Neural cell (in vitro differentiated cells): ENCODE data around the gene SCYL3. TPM values are rescaled to one million over a fixed set of nuclear protein-coding genes. Genes with fewer than 3 reads are reported as not detected.

Experiments used
- H2AFZ ChIP-seq: fragments of 200-600, 300-800 bp; sonication (generic), shearing (Covaris generic); 2 replicates; pipeline ENCODE4 v1.6.0; 2014; ENCODE audit warnings: low read depth, mild to moderate bottlenecking, antibody characterized with exemption, low read length, moderate library complexity
- H3F3A ChIP-seq: fragments of 200-600 bp; shearing (Covaris generic); 2 replicates; pipeline ENCODE4 v1.6.1; 2016; ENCODE audit warnings: mild to moderate bottlenecking, moderate library complexity, mixed read lengths, antibody characterized with exemption, low read length; ENCODE audit not compliant: insufficient read depth, poor library complexity, severe bottlenecking
- H3K27ac ChIP-seq: fragments of 200-600, 300-800 bp; sonication (generic), shearing (Covaris generic); 2 replicates; pipeline ENCODE4 v1.5.1; 2014; ENCODE audit warnings: mild to moderate bottlenecking, low read length, moderate library complexity
- H3K27me3 ChIP-seq: fragments of 300-800, 200-600 bp; sonication (generic), shearing (Covaris generic); 2 replicates; pipeline ENCODE4 v1.6.0; 2014; ENCODE audit warnings: mild to moderate bottlenecking, low read depth, low read length, moderate library complexity; ENCODE audit not compliant: insufficient read depth
- H3K36me3 ChIP-seq: fragments of 300-800, 200-600 bp; sonication (generic), shearing (Covaris generic); 2 replicates; pipeline ENCODE4 v1.5.1; 2014; ENCODE audit warnings: mild to moderate bottlenecking, antibody characterized with exemption, low read length, moderate library complexity; ENCODE audit not compliant: insufficient read depth
- H3K4me2 ChIP-seq: fragments of 300-800, 200-600 bp; sonication (generic), shearing (Covaris generic); 2 replicates; pipeline ENCODE4 v1.6.0; 2014; ENCODE audit warnings: mild to moderate bottlenecking, low read length
- H3K4me3 ChIP-seq: fragments of 300-800, 200-600 bp; sonication (generic), shearing (Covaris generic); 2 replicates; pipeline ENCODE4 v1.5.1; 2014; ENCODE audit warnings: mild to moderate bottlenecking, low read length, moderate library complexity
- H3K79me2 ChIP-seq: fragments of 200-600 bp; shearing (Covaris generic); replicated peaks from 2 replicates; pipeline ENCODE4 v1.6.0; 2014; ENCODE audit warnings: mild to moderate bottlenecking, low read length, moderate library complexity; ENCODE audit not compliant: insufficient read depth
- H3K9ac ChIP-seq: fragments of 300-800, 200-600 bp; sonication (generic), shearing (Covaris generic); 2 replicates; pipeline ENCODE4 v1.6.1; 2016; ENCODE audit warnings: mild to moderate bottlenecking, low read length, mixed read lengths
- H3K9me2 ChIP-seq: fragments of 200-600 bp; shearing (Covaris generic); 2 replicates; pipeline ENCODE4 v1.6.1; 2016; ENCODE audit warnings: mild to moderate bottlenecking, low read length, mixed read lengths; ENCODE audit not compliant: insufficient read depth
- H3K9me3 ChIP-seq: fragments of 200-600, 300-800 bp; sonication (generic), shearing (Covaris generic); 2 replicates; pipeline ENCODE4 v1.6.1; 2016; ENCODE audit warnings: mild to moderate bottlenecking, mixed run types, low read length, moderate library complexity, mixed read lengths
- H4K20me1 ChIP-seq: fragments of 200-600 bp; shearing (Covaris generic); 2 replicates; pipeline ENCODE4 v1.6.1; 2016; ENCODE audit warnings: mild to moderate bottlenecking, mixed run types; ENCODE audit not compliant: insufficient read depth
- CTCF ChIP-seq: fragments of 450-650 bp; IDR thresholded peaks from 2 replicates; pipeline ENCODE4 v1.5.1; 2014; ENCODE audit warnings: antibody characterized with exemption, mild to moderate bottlenecking, moderate library complexity; ENCODE audit not compliant: poor library complexity, severe bottlenecking
- EP300 ChIP-seq: fragments of 450-650 bp; conservative IDR thresholded peaks from 2 replicates; pipeline ENCODE4 v1.6.1; 2014; ENCODE audit warnings: antibody characterized with exemption, mild to moderate bottlenecking, moderate library complexity; ENCODE audit not compliant: poor library complexity, severe bottlenecking
- EZH2 ChIP-seq: fragments of 200-600, 300-800 bp; shearing (Covaris generic), sonication (generic); IDR thresholded peaks from 2 replicates; pipeline ENCODE4 v1.6.1; 2014; ENCODE audit warnings: antibody characterized with exemption, low read length, borderline replicate concordance, mild to moderate bottlenecking; ENCODE audit not compliant: insufficient read depth, poor library complexity, severe bottlenecking
- MXI1 ChIP-seq: fragments of 450-650 bp; conservative IDR thresholded peaks from 2 replicates; pipeline ENCODE4 v1.6.1; 2014; ENCODE audit warnings: antibody characterized with exemption, mild to moderate bottlenecking; ENCODE audit not compliant: poor library complexity, severe bottlenecking
- POLR2AphosphoS5 ChIP-seq: IDR thresholded peaks from 2 replicates; pipeline ENCODE4 v1.6.1; 2012
- RAD21 ChIP-seq: fragments of 450-650 bp; conservative IDR thresholded peaks from 2 replicates; pipeline ENCODE4 v1.6.1; 2014; ENCODE audit warnings: antibody characterized with exemption, mild to moderate bottlenecking, moderate library complexity
- SMC3 ChIP-seq: fragments of 450-650 bp; conservative IDR thresholded peaks from 2 replicates; pipeline ENCODE4 v1.6.1; 2014; ENCODE audit warnings: antibody characterized with exemption, mild to moderate bottlenecking, moderate library complexity; ENCODE audit not compliant: poor library complexity
- TAF1 ChIP-seq: IDR thresholded peaks from 2 replicates; pipeline ENCODE4 v1.6.1; 2012; ENCODE audit warnings: low read depth
- polyA plus RNA-seq: library from polyadenylated mRNA; depleted of rRNA; stranded (reverse); fragments of >200 nt; gene quantifications from 2 replicates; pipeline ENCODE4 v1.2.3, GENCODE V29; 2014
- TF ChIP-seq, protein P1 (sequence below): IDR thresholded peaks from 2 replicates; pipeline ENCODE4 v1.6.1; 2012; ENCODE audit warnings: borderline replicate concordance

Gene SCYL3
- polyA plus RNA-seq, 1 donor from 2014 or later: 13.1 TPM

DNA sequence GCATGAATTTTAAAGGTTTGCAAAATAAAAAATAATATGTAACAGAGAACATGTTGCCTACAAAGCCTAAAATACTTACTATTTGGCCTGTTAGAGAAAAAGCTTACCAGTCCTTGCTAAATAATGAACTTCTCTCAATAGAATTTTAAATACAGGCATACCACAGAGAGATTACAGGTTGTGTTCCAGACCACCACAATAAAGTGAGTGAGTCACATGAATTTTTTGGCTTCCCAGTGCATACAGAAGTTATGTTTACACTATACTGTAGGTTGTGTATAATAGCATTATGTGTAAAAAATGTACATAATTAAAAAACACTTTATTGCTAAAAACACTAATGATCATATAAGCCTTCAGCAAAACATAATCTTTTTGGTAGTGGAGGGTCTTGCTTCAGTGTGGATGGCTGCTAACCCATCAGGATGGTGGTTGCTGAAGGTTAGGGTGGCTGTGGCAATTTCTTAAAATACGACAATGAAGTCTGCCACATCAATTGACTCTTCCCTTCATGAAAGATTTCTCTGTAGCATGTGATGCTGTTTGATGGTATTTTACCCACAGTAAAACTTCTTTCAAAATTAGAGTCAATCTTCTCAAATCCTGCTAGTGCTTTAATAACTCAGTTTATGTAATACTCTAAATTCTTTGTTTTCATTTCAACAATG is 48.6 kb downstream of the SCYL3 start:
- no peaks in the 10 kb centered on the region for H3K9me2 ChIP-seq
- H3K79me2 ChIP-seq: no peaks in the 10 kb centered on the region
- H3K9ac ChIP-seq: no peak overlapping the region
- H3K4me2 ChIP-seq: no peak overlapping the region
- TF ChIP-seq CTCF (no peak), EZH2 (no peak), TAF1 (no peak), RAD21 (no peak), EP300 (no peak), SMC3 (no peak)
- TF ChIP-seq, protein P1, sequence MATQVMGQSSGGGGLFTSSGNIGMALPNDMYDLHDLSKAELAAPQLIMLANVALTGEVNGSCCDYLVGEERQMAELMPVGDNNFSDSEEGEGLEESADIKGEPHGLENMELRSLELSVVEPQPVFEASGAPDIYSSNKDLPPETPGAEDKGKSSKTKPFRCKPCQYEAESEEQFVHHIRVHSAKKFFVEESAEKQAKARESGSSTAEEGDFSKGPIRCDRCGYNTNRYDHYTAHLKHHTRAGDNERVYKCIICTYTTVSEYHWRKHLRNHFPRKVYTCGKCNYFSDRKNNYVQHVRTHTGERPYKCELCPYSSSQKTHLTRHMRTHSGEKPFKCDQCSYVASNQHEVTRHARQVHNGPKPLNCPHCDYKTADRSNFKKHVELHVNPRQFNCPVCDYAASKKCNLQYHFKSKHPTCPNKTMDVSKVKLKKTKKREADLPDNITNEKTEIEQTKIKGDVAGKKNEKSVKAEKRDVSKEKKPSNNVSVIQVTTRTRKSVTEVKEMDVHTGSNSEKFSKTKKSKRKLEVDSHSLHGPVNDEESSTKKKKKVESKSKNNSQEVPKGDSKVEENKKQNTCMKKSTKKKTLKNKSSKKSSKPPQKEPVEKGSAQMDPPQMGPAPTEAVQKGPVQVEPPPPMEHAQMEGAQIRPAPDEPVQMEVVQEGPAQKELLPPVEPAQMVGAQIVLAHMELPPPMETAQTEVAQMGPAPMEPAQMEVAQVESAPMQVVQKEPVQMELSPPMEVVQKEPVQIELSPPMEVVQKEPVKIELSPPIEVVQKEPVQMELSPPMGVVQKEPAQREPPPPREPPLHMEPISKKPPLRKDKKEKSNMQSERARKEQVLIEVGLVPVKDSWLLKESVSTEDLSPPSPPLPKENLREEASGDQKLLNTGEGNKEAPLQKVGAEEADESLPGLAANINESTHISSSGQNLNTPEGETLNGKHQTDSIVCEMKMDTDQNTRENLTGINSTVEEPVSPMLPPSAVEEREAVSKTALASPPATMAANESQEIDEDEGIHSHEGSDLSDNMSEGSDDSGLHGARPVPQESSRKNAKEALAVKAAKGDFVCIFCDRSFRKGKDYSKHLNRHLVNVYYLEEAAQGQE: no peak
- H3K27me3 ChIP-seq: no peaks in the 10 kb centered on the region
- H3F3A ChIP-seq: no peaks in the 10 kb centered on the region
- H4K20me1 ChIP-seq: no peaks in the 10 kb centered on the region
- no peak overlapping the region for H3K4me3 ChIP-seq
- peaks cover 4% of the 10 kb centered on the region for H3K36me3 ChIP-seq
- no peak overlapping the region for H2AFZ ChIP-seq
- no peaks in the 10 kb centered on the region for H3K9me3 ChIP-seq
- H3K27ac ChIP-seq: no peak overlapping the region

DNA sequence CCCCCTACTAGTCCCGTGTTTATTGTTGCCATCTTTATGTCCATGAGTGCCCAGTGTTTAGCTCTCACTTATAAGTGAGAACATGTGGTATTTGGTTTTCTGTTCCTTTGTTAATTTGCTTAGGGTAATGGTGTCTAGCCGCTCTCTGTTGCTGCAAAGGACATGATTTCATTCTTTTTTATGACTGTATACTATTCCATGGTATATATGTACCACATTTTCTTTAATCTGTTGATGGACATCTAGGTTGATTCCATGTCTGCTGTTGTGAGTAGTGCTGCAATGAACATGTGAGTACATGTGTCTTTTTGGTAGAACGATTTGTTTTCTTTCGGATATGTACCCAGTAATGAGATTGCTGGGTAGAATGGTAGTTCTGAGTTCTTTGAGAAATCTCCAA is 54.8 kb downstream of the SCYL3 start:
- H3K9ac ChIP-seq: no peak overlapping the region
- H3K27ac ChIP-seq: no peak overlapping the region
- H3K79me2 ChIP-seq: no peaks in the 10 kb centered on the region
- no peak overlapping the region for H3K4me3 ChIP-seq
- no peaks in the 10 kb centered on the region for H3K9me2 ChIP-seq
- no peaks in the 10 kb centered on the region for H3K27me3 ChIP-seq
- peaks cover 3% of the 10 kb centered on the region for H3K36me3 ChIP-seq
- no peaks in the 10 kb centered on the region for H3F3A ChIP-seq
- no peaks in the 10 kb centered on the region for H3K9me3 ChIP-seq
- H4K20me1 ChIP-seq: no peaks in the 10 kb centered on the region
- no peak overlapping the region for H2AFZ ChIP-seq
- H3K4me2 ChIP-seq: no peak overlapping the region
- TF ChIP-seq POLR2AphosphoS5 (no peak), RAD21 (no peak), TAF1 (no peak), CTCF (no peak), MXI1 (no peak), EP300 (no peak), SMC3 (no peak), EZH2 (no peak)
- TF ChIP-seq, protein P1: no peak
